ENCODE results near the gene HOXA7.
A peak's percentile ranks its signal among the peaks of the same experiment; 100 is the strongest.

Gene HOXA7

GRCh38 chr7:27146491-27147198, 9.8 kb downstream of the HOXA7 start:
- DNase-seq = no peak

DNA sequence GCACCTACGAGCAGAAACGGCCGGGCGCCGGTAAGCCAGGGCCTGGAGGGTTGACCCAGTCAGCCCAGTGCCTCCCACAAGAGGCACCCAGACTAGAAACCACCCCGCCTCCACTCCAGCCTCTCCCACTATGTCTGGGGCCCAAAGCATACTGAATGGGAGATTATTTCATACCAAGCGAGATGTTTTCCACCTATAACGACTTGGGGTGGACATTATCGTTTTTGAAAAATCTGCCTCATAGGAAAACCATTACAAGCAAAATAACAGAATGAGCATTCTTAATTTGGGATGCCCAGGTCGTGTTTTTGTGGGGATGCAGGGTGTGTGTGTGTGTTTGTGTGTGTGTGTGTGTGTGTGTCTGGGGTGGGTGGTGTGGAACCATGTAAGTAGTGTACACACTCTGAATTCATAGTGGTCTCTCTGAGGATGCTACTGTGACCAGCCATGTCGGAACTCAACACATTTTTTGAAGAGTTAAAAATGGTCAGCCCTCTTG, 10.5 kb downstream of the HOXA7 start:
- no peak for DNase-seq

DNA sequence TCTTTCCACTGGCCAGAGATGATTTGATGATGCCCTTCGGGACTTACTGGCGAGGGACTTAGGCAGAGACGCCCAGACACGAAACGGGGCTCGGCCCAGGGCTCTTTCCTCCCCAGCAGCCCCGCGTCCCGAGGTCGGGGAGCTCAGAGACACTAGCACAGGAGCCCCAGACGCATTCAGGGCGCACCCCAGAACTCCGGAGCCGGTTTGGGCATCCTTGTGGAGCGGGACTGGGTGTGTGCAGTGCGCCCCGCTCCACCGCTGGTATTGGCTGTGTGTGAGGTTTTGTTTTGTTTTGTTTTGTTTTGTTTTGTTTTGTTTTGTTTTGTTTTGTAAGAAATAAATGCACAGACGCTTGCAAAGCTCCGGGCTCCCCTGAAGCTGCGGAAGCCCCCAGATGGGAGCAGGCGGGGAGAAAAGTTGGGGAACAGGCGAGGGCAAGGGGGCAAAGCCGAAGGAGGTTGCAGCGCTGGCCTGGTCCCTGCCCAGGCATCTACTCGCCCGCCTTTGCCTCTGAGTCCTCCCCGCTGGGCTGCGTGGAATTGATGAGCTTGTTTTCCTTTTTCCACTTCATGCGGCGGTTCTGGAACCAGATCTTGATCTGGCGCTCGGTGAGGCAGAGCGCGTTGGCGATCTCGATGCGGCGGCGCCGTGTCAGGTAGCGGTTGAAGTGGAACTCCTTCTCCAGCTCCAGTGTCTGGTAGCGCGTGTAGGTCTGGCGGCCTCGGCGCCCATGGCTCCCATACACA, 11.1 kb downstream of the HOXA7 start:
- no peak for DNase-seq

GRCh38 chr7:27144781-27145164, 11.7 kb downstream of the HOXA7 start:
- no peak for DNase-seq

GRCh38 chr7:27143950-27144780, 12.3 kb downstream of the HOXA7 start:
- DNase-seq = no peak

DNA sequence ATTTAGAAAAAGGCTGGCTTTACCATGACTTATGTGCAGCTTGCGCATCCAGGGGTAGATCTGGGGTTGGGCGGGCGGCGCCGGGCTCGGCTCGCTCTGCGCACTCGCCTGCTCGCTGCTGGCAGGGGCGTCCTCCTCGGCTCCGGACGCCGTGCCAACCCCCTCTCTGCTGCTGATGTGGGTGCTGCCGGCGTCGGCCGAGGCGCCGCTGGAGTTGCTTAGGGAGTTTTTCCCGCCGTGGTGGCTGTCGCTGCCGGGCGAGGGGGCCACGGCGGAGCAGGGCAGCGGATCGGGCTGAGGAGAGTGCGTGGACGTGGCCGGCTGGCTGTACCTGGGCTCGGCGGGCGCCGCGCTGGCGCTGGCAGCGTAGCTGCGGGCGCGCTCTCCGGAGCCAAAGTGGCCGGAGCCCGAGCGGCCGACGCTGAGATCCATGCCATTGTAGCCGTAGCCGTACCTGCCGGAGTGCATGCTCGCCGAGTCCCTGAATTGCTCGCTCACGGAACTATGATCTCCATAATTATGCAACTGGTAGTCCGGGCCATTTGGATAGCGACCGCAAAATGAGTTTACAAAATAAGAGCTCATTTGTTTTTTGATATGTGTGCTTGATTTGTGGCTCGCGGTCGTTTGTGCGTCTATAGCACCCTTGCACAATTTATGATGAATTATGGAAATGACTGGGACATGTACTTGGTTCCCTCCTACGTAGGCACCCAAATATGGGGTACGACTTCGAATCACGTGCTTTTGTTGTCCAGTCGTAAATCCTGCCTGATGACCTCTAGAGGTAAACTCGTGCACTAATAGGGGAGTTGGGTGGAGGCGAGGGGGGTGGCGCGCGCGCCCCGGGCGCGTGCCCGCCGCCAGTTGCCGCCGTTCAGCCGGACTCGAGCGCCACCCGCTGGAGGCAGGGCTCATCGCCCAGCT, 13.2 kb downstream of the HOXA7 start, which contains the start of gene HOXA5:
Gene HOXA5 (minus strand): TSS at position 659 of the 927 bp plus-strand sequence. CDS start 74 bp downstream, at position 585.
- DNase-seq = peak; percentile 55 to 68

- no peak for DNase-seq
Measured at GRCh38 chr7:27142580-27143022, 13.9 kb downstream of the HOXA7 start.

DNA sequence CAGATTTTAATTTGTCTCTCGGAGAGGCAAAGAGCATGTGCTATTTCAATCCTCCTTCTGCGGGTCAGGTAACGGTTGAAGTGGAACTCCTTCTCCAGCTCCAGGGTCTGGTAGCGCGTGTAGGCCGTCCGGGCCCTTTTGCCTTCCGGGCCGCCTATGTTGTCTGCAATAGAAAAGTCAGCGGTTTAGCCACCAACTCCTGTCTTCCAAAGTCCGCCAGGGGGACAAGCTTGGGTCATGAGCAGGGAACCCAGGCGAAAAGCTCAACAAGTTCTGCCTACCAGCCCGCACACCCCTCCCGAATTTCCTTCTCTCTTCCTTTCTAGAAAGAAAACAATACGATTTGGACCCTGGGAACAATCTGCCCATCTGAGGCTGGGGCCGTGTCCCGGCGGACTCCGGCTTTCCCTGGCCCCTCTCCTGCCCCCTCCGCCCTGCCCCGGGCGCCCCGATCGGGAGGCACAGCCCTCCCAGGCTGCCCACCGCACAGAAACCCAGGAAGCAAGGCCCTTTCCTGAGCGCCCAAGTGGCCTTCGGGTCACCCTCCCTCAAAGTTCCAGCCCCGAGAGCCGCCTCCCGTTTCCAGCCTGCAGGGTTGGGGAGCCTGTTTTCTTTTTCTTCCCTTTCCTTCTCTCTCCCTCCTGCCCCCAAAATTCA, 14.4 kb downstream of the HOXA7 start:
- no peak for DNase-seq

GRCh38 chr7:27141137-27141922, 15.1 kb downstream of the HOXA7 start:
- no peak for DNase-seq

DNA sequence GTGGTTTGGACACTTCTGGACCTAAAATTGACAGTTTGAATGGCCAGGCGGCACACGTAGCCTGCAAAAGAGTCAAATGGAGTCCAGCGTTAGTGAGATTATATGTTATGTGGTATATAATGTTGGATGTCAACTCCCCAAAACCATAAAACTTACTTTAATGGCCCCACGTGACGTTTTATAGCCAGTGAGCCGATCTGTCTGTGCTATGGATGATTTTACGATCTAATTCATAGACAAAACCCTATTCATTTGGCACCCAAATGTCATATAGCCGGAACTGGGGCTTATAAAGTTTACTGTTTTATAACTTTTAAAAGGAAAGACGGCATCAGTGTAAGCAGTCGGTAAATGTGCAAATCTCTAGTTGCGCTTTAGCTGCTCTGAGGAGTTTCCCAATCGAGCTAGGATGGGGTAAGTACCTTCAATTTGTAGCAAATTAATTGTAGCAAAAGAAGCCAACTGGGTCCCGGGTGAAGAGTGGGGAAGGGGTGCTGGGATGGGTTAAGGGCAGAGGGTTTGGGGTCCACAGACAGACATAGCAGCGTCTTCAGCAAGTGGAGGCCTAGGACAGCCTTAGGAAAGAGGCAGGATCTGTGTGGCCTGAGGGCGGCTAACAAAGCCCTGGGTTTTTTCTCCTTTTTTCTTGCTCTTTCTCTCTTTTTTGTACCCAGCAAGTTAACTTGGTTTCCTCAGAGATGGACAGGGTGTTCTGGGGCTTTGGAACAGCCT, 16.2 kb downstream of the HOXA7 start:
- DNase-seq = no peak

DNA sequence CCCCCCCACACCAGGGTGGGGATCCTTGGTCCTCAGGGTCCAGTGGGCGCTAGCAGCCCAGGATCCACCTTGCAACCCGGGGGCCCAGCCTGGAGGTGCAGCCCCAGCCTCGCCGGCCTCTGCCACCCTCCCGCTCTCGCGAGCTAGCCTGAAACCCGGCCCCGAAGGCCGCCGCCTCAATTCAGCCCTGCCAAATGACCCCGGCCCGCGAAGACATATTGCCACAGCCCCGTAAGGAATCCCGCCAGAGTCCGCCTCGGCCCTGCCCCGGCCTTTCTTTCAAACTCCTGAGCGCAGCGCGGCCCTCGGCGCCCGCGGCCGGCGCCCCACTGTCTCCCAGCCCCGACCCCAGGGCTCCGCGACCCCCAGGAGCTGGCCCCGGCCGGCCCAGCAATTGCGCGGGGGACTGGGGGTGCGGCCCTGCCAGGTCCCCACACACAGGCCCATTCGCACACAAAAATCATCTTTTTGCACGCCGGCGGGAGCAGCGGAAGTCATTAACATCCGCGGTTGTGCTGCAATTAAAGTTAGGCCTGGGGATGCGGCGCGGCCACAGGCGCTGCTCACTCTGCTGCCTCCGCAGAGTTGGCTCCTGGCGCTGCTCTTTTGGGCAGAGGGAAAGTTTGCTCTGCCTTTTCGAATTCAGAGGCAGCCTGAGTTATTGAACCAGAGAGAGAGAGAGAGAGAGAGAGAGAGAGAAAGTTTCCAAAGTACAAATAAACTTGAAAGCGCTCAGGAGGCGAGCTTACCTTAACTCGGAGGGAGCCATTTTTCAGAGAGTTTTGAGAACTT, 16.9 kb downstream of the HOXA7 start:
- no peak for DNase-seq

GRCh38 chr7:27138985-27139333, 17.5 kb downstream of the HOXA7 start:
- no peak for DNase-seq

DNA sequence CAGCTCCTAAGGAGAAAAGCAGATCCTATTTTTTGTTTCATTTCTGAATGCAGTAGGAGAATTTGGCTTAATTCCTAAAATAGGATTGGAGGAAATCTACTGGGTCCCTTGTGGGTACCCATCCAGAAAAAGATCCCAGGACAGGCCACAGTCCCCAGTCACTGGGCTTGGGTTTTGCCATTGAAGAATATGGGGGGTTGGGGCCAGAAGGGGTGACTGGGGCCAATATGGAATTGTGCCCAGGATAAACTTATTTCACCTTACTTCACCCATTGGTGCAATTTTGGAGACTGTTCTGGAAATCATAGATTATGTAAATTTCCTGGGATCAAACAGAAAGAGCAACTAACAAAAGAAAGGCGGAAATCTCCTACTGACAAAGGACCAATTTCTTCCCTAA, 18.0 kb downstream of the HOXA7 start:
- DNase-seq = no peak

DNA sequence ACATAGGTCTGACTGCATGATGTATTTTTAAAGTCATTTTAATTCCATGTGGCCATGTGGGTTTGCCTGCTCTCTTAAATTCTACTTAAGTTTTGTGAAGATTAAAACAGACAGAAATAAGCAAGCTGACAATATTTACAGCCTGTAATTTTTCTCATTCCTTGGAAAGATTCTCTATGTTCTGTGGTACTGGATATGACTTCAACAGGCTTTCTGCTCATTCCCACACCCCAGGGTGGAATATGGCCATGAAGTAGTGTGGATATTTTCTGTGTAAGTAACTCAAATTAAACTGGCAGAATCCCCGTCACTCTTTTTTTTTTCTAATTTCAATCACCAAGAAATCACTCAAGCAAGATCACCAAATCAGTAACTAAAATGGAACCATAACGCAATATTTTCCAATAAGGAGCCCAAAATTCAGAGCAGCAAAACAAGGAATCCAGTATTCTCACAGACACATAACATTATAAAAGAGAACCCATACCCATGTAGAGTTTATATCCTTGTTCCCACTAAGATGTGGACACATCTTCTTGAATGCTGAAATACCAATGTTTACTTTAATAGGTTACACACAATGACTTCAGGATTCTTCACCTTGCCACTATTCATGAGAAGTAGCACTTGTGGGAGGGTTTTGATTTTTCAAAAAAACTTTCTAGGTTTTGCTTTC, 18.7 kb downstream of the HOXA7 start:
- no peak for DNase-seq

DNA sequence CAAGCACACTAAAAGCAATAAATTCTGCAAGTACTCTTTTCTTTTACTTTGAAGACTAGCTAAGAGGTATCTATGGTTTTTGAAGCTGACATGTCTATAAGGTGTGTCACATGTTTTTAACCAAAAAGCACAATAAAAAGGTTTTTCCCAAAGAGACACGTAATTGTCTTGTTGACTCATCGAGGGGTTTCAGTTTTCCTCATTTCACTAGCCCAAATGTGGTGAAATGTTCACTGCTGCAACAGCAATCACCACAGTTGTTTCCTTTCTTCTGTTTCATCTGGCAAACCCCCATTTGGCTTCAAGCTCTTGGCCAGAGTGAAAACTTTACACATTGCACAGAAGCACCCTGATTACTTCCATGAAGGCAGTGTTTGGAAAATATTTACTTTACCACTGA, 22.1 kb downstream of the HOXA7 start:
- peak; percentile 69 to 73 for DNase-seq

DNA sequence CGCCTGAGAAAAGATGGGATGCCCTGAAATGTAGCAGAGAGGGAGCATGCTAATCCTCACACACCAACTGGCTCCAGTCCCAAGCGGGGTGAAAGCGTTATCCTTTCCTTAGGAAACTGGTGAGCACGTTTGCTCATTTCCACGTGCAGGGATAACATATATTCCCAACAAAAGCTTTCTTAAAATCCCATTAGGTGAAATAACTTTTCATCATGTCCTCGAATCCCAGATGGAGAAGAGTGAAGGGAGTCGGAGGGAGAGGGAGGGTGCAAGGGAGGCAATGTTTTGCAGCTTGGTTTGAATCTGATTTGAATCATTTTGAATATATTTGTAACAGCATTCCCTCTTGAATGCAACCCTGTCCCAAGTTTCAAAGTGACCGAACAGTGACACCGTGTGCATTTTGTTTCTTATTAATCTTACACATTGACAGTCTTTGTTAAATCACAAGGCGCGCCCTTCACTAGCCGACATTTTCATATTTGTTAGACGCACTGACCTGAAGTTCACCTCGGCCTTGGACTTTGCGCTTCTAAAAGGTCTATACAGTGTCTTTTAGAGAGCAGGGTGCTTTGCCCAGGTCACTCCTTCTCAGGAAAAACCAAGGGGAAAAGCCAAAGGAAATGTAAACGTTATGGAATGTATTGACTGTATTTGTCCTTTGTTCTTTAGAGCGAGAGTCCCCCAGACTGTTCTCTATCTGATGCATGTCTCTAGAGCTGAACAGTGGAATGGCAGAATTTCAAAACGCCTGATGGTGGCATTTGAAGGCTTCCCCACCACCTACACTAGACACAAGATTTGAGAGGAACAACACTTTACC, 22.9 kb downstream of the HOXA7 start:
- peak; percentile 30 to 70 for DNase-seq

DNA sequence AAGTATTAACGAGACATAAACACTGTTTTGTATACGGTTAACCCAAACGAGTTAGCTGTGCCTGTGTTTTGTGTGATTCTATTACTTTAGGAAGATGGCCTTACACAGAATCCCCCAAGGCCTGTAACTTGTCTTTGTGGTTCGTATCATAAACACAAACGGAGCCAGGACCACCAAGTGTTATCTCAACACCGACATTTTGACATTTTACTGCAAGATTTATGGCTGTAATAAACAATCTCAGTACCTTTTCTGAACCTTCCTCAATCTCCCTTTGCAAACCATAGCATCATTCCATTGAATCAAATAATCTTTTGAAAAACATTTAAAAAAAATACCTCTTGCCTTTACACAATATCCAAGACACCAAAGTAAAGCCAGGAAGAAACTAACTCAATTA, 23.5 kb downstream of the HOXA7 start:
- DNase-seq = no peak
